GM21381 (cell line): Measurements from ENCODE around the gene FANK1.

Source experiments
- ATAC-seq: cut with Tn5 transposase; IDR thresholded peaks from one replicate; pipeline ENCODE4 v1.9.1; 2021; ENCODE audit warnings: mild to moderate bottlenecking, moderate library complexity; ENCODE audit not compliant: unreplicated experiment

Gene FANK1

GRCh38 chr10:126057494-126057893 is 161.1 kb downstream of the FANK1 start:
- ATAC-seq = no peak

- ATAC-seq = no peak
Observed at GRCh38 chr10:126058104-126058503, 161.7 kb downstream of the FANK1 start.

GRCh38 chr10:126058507-126058906 is 162.1 kb downstream of the FANK1 start:
- no peak for ATAC-seq
